Activated T-cell treated with anti-CD3 and anti-CD28 coated beads for 48 hours (primary cell): Measurements from ENCODE around the gene LACRT.
"Not testable (repeated sequence)": the region's sequence is repeated elsewhere in the genome, so short reads cannot be mapped to it uniquely, and the experiment has no call there.

ENCODE experiments used
- DNase-seq: peaks from one replicate; pipeline ENCODE4 v3.0.0-alpha.2; 2020; ENCODE audit warnings: low read depth

The LACRT gene

GRCh38 chr12:54639112-54639511 is 4.4 kb upstream of the LACRT start:
- not testable (repeated sequence) for DNase-seq

GRCh38 chr12:54631988-54632728 is 2.5 kb downstream of the LACRT start:
- no peak for DNase-seq

GRCh38 chr12:54631551-54631950 is 3.1 kb downstream of the LACRT start:
- DNase-seq = no peak

DNA sequence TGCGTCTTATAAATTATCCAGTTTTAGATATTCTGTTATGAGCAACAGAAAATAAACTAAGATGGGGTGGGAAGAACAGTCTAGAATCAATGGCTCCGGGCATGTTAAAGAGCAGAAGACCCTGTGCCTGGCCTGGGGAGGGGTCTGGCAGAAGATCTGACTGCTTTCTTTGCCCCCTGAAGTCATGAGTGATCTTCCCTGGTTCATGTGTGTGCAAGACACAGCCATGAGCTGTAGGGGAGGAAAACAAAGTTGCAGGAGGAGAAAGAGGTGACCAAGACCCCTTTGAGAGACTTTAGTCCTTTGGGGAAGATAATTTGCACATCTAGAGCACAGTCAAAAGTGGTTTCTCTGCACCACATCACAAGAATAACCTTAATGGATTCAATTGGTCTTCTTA is 4.8 kb downstream of the LACRT start:
- no peak for DNase-seq

DNA sequence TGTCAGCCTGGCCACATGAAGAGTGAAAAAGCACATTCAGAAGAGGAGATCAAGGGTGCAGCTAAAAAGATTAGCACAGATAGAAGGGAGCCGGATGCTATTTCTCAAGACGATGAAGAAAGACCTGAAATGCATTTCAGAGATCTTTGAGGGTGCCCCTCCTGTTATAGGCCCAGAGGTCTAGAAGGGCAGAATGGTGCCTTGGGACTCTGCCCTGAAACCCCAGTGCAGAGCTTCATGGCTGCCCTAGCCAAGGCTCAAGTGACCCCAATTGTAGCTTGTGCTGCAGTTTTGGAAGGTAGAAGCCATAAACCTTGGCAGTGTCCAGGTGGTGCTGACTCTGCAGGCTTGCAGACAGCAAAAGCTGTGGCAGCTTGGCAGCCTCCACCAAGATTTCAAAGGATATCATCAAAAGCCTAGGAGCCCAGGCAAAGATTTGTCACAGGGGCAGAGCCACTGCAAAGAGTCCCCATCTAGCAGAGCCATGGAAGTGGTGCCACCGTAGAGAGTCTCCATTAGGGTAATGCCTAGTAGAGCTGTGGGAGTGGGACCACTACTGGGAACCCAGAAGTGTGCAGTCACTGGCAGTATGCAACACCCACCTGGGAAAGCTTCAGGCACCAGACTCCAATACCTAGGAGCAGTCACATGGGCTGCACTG is 6.4 kb downstream of the LACRT start:
- no peak for DNase-seq

DNA sequence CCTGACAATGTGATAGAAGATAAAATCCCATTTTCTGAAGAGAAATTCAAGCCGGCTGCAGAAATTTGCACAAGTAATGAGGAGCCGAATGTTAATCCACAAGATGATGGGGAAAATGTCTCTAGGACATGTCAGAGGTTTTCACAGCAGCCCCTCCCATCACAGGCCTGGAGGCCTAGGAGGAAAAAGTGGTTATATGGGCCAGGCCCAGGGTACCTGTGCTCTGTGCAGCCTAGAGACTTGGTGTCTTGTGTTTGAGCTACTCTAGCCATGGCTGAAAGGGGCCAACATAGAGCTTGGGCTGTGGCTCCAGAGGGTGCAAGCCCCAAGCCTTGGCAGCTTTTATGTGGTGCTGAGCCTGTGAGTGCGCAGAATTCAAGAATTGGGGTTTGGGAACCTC is 7.4 kb downstream of the LACRT start:
- no peak for DNase-seq

GRCh38 chr12:54625598-54625997 is 9.1 kb downstream of the LACRT start:
- no peak for DNase-seq

- no peak for DNase-seq
Observed at GRCh38 chr12:54624315-54625279, 10.1 kb downstream of the LACRT start.

DNA sequence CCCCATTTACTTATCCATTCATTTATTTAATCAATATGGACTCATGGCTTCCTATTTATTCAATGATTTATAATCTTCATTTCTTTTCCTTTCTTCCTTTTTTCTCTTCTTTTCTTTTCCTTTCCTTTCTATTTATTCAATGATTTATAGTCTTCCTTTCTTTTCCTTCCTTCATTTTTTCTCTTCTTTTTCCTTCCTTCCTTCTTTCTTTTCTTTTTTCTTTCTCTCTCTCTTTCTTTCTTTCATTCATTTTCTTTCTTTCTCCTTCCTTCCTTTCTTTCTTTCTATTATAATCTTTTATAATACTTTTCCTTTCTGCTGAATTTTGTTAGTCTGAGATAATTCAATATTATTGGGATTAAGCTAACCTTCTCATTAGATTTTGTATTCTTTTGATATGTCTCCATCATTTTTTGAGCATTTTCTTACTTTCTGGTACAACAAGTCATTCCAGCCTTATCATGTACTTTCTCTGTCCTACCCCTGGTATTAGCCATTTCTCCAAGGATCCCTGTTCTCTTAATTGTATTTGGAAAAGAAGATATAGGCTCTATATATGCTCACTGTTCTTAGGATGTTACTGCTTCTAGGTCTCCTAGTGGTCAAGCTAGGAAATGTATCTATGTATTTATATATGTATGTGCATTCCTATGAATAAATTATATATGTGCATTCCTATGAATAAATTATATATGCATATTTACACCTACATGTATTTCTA is 12.1 kb downstream of the LACRT start:
- no peak for DNase-seq

DNA sequence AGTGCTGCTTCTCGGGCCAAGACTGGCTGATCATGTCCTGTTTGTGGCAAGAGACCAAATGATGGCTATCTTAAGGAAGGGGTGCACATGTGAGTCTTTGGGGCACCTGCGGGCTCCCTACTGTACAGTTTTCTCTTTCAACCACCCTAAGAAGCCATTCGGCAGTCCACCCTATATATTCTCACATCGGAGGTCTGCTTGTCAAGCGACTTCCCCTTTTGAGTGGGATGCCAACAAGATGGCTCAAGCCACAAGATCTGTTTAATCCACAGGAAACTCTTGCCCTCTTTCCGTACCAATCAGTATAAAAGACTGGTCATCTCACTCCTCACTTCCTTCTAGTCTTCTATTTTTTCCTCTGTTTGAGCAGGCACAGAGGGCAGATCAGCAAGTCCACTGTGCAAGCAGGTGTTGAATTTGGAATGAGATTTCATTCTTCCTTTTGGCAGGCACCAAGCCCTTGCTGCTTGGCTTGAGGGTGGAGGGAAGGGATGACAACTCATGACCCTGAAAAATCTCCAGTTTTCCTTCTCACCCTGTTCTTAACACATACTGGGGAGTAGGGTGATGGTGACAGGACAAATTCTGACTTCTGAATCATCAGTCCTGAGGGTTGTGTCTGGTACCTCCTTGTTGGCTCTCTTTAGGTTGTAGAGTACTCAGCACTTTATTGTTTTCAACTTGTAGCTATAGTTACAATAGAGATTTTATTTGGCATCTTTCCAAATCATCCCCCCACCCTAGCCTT is 17.6 kb downstream of the LACRT start:
- no peak for DNase-seq

- DNase-seq = no peak
Observed at GRCh38 chr12:54612225-54612750, 22.4 kb downstream of the LACRT start.

GRCh38 chr12:54611715-54612149 is 23.0 kb downstream of the LACRT start:
- DNase-seq = no peak

DNA sequence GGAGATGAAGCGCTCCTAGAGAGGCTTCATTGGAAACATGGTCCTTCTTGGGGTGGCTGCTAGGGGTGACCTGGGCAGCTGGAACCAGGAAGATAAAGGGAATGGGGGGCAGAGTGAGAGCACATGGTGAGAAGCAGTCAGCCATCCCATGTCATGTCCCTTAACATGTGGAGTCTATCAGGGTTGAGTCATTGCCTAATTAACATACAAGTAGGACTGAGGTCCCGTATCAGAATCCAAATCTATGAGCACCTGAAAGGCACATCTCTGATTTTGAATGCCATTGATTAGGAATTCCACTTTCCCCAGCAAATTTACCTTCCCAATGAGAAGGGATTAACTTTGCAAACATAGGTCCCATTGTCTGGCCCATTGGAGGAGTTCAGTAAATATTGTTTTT is 25.9 kb downstream of the LACRT start:
- no peak for DNase-seq

- DNase-seq = no peak
Observed at GRCh38 chr12:54608156-54608555, 26.5 kb downstream of the LACRT start.

DNA sequence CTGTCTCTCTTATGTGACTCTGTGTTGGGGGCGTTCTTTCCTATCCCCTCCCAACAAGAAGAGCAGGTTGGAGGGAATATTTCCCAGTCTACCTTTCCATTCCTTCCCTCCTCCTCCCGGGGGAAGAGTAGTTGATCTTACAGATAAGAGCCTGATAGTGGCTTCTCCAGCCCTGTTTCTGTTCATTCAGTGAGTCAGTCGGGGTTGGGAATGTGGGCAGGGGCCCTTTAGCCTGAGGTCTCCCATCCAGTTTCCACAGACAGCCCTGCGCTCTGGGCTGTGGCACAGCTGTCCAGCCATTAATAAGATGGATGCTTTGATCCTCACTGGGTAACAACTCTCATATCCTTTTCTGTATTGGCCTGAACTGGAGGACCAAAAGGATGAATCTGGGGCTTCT is 28.1 kb downstream of the LACRT start:
- no peak for DNase-seq

- no peak for DNase-seq
Observed at GRCh38 chr12:54605138-54605970, 29.3 kb downstream of the LACRT start.

DNA sequence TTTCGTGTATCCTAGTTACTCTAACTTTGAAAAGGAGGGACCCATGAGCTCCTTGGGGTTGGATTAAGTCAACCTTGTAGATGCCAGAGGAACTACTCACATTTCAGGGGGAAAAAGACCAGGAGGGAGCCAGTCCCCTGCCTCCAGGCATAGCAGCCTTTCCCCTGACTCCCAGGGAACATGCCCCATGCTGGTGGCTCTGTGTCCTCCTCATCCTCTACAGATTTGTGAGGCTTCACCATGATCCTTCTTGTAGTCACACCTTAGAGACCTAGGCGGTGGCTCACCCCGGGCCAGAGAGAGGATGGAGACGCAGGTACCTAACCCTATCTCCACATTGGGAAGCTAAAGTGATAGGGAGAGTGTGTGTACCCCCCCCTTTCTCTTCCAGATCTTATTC is 30.3 kb downstream of the LACRT start:
- no peak for DNase-seq

GRCh38 chr12:54603872-54604271 is 30.8 kb downstream of the LACRT start:
- DNase-seq = no peak

DNA sequence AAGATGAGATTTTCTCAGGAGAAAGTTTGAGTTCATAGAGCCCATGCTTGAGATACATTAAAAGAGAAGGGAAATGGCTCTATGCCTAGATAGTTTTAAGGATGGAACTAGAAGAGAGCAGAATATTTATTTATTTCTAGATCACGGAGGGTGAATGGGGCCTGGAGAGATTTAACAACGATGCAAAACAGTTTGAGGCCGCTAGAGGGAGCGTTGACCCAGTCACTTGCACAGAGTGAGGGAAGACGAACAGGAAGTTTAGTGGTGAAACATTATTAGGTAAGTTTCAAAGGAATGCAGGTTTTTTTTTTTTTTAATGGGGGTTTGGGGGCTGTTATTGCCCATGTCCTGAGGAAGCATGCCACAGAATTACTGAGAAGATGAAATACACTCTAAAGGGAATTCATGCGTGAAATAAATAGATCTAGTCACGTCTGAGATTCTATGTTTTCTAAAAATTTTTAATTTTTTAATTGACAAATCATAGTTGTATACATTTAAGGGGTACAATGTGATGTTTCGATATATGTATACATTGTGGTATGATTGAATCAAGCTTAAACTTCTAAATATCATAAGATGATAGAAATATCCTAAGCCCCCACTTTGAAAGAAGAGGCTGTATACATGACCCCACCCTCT is 31.4 kb downstream of the LACRT start:
- DNase-seq = peak; percentile 40

DNA sequence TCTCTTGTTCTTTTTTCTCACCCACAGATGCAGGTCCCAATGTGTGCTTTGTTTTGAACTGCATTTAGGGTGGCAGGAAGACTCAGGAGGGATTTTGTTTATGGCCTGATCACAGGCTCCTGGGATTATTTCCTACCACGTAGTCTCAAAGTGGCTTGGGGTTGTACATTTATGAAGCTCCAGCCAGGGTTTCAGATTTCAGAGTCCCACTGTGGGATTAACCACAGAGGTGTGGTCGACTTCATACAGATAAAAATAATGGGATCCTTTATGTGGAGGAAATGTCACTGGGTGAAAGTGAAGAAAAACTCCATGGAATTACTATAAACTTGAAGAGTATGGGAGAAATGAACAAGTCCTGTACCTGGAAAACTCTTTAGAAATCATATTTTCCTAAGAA is 32.0 kb downstream of the LACRT start:
- DNase-seq = no peak
